GM21723 (cell line): ENCODE results near the gene GALNT13.
A peak's percentile ranks its signal among the peaks of the same experiment; 100 is the strongest.

Source experiments
- ATAC-seq: cut with Tn5 transposase; IDR thresholded peaks from one replicate; pipeline ENCODE4 v1.9.1; 2021; ENCODE audit warnings: mild to moderate bottlenecking, moderate library complexity; ENCODE audit not compliant: unreplicated experiment

Gene GALNT13

DNA sequence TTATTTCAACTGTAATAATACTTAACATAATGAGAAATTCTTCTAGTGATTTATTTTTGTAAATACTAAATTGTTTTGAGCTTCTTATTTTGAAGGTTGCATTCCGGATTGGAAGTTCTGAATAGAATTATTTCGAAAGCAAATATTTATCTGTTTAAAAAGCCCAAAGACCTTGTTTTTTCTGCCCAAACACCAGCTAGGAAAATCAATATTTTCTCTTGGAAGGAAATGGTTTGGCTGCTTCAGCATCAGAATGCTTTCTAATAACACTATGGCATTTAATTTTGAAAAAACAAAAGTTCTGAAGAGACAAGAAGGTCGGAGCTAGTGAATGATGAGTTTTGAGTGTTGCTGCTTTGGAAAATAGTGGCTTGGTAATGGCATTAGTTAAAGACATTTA lies 522.9 kb downstream of the GALNT13 start:
- no peak for ATAC-seq

GRCh38 chr2:154400563-154401290 lies 529.0 kb downstream of the GALNT13 start:
- ATAC-seq = no peak

- ATAC-seq = no peak
These were observed 530.5 kb downstream of the GALNT13 start for GRCh38 chr2:154402213-154402612.

DNA sequence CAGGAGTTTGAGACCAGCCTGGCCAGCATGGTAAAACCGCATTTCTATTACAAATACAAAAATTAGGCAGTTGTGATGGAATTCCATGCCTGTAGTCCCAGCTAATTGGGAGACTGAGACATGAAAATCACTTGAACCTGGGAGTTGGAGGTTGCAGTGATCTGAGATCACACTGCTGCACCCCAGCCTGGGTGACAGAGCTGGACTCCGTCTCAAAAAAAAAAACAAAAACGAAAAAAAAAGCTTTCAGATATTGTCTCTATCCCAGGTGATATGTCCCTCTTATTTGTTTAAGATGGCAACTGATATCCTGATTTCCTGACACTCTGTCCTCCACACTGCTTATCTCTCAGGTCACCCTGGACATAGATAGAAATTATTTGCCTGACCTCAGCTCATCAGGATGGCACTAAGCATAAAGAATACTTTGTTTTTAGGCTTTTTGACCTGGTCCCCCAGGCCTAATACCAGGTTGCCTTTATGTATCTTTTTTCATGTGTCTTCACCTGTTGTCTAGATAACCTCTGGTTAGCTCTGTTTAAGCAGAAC lies 531.6 kb downstream of the GALNT13 start:
- ATAC-seq = no peak

DNA sequence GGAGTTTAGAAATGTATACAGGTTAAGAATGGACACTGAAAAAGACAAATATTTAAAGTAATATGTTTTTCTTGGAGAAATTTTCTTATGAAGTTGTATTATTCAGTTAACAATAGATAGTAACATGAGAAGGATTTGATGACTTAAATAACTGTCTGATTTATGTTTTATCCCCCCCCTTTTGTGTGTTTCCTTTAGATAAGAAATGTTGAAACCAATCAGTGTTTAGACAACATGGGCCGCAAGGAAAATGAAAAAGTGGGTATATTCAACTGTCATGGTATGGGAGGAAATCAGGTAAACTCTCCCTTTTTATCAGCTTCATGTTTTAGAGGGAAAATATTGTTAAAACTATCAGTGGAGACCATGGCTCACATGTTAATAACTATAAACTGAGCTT lies 537.1 kb downstream of the GALNT13 start:
- ATAC-seq = no peak

DNA sequence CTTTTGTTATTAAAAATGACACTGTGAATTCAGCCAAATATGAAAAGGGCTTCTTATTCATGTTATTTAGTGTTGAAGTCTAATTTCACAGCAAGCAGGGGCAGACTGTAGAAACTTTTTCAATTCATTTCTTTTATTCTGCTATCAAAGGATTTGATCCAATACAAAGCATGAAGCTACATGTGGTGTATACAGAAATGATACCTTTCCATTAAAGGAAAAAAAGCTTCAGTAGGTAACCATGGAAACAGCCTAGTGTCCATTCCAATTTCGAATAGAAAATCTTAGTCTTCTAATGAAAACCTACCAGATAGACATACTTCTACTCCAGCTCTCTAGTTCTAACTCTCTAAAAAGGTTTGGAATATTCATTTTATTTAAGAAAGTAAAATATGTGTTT lies 550.5 kb downstream of the GALNT13 start:
- ATAC-seq = no peak

- ATAC-seq = no peak
These were observed 554.3 kb downstream of the GALNT13 start for GRCh38 chr2:154425994-154426393.

- no peak for ATAC-seq
These were observed 555.7 kb downstream of the GALNT13 start for GRCh38 chr2:154427453-154427852.

- no peak for ATAC-seq
These were observed 556.3 kb downstream of the GALNT13 start for GRCh38 chr2:154428022-154428421.

GRCh38 chr2:154433010-154433409 lies 561.3 kb downstream of the GALNT13 start:
- ATAC-seq = no peak

GRCh38 chr2:154437104-154437503 lies 565.4 kb downstream of the GALNT13 start:
- ATAC-seq = no peak

DNA sequence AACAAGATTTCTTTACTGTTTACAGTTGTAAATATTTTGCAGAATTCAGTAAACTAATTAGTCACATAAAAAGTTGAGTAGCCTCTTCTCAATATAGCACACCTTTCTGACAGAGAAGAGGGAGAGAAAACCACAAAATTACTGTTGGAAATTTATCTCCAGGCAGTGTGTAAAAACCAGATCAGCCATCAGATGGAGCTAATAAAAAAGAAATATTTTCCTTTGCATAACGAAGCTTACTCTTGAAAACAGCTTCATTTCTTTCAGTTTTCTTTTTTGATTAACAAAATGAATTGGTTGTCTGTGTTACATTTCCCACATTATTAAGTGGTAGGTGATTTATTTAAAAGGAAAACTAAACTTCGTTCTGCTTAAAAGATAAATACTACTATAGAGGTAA lies 567.4 kb downstream of the GALNT13 start:
- ATAC-seq = no peak

DNA sequence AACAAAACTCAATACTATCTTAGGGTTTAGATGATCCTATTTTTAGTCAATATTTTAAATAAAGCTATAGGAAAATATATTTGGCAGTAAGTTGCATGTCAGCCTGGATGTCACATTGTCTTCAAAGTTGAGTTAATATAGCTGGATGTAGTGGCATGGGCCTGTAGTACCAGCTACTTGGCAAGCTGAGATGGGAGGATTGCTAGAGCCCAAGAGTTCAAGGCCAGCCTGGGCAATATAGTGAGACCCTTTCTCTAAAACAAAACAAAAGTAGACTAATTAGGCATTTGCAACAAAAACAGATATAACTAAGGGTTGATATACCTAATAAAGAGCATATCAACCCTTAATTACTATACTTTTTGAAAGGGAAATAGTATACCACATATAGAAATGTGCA lies 572.2 kb downstream of the GALNT13 start:
- no peak for ATAC-seq

- no peak for ATAC-seq
These were observed 574.6 kb downstream of the GALNT13 start for GRCh38 chr2:154446324-154446723.

DNA sequence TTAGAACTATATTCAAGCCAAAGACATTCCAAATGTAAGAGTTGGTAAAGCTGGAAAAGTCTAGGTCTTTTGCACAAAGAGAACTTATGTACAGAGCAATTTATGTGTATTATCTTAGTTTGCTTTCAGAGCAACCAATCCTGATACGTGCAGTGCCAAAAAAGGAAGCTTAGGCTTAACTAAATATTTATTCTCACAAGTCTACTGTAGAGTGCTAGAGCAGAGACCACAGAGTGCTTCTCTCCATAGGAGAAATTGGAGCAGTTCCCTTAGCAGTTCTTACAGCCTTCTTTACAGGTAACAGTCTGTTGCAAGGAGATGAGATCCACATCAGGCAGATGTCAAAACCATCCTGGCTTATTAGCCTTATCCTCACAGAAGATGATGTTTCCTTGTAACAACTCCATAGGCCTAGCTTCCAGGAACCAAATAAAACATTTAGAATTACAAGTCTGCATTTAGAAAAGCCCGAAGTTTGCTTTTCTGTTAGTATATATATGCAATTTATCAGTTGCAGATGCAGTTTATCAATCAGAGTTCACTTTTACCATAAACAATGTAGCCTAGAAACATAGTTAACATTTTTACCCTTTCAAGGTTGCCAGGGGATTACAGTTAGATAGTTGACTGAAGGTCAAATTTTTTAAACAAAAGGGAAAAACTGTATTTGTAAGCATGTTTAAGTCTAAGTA lies 576.2 kb downstream of the GALNT13 start:
- ATAC-seq = no peak

DNA sequence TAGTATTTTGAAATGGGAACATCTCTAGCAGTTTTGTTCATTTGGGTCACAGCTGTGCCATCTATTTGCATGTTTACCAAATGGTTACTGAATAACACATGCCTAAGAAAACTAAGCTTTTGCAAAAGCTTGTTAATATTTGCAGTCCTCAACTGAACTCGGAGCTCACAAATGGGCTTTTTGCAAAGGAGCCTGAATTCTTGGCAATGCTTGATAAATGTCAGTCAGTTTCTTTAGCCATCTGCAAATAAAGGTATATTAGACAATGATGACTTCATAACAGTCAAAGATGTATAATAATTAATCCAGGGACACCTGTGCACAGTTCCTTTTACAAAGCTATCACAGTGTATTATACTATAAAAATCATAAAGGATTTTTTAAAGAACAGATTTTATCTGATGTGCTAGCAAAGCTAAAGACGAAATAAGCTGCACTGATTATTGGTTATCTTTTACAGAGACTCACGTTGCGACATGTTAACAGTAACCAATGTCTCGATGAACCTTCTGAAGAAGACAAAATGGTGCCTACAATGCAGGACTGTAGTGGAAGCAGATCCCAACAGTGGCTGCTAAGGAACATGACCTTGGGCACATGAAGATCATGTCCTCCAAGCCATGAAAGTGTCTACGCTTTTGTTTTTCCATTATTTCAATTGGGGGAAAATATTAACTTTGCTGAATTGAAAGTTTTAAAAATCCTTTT lies 578.4 kb downstream of the GALNT13 start:
- ATAC-seq = no peak

- no peak for ATAC-seq
These were observed 580.7 kb downstream of the GALNT13 start for GRCh38 chr2:154452471-154452870.

DNA sequence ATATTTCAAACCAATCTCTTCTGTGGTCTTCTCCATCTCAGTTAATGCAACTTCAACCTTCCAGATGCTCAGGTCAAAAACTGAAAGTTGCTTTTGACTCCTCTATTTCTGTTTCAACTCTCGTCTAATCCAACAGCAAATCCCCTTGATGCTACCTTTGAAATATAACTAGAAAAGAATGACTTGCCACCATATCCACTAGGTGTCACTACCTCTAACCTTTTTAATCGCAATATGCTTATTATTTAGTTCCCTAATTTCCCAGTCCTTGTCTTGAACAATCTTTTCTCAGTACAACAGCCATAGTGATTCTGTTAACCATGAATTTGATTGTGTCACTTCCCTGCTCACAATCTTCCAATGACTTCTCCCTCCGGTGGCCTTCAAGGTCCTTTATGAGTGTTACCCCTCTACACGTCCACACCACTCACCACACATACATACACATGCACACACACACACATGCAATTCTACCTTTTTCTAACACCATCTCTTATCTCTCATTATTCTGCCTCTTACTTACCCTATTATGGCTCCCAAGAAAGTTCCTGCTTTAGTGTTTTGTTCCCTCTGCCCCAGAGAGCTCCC lies 581.3 kb downstream of the GALNT13 start:
- peak; percentile 73 for ATAC-seq

- no peak for ATAC-seq
These were observed 583.4 kb downstream of the GALNT13 start for GRCh38 chr2:154455166-154455565.

- ATAC-seq = no peak
These were observed 584.1 kb downstream of the GALNT13 start for GRCh38 chr2:154455866-154456265.

DNA sequence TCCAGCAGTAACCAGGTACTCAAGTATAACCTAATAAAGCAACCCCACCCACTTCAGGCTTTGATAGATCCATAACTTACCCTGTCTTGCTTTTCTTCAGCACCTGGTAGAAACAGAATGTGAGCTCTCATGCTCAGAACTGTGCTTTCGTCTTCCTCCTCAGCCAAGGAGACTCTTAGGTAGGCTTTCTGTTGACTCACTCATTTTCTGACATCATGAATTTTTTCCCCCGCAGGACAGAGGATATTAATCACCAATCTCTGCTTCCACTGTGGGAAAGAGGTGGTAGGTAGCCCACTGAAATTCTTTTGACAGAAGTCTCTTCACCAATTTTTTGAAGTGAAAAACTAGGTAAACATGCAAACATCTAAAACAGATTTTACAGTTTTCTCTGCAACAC lies 585.6 kb downstream of the GALNT13 start:
- ATAC-seq = no peak
